ENCODE data around the gene MRPL58. TPM values are rescaled to one million over a fixed set of nuclear protein-coding genes. Genes with fewer than 3 reads are reported as not detected.
A peak's percentile ranks its signal among the peaks of the same experiment; 100 is the strongest.

The MRPL58 gene
- polyA plus RNA-seq, 1 experiment, result 53.7 TPM

GRCh38 chr17:75049057-75049456, 36.6 kb downstream of the MRPL58 start:
- TF ChIP-seq CTCF (IDR thresholded peaks at IDR 0.05; ENCODE audit: low read depth, low read length), result no peak
- Histone ChIP-seq H3K4me3 (ENCODE audit: low read depth, low read length) (no peak overlapping the region), H3K9me3 (ENCODE audit: control insufficient read depth, insufficient read depth, low read length) (no peaks in the 10 kb centered on the region; the same call in 1 of the 2 replicates), H3K27me3 (ENCODE audit: control insufficient read depth, insufficient read depth, low read length) (no peaks in the 10 kb centered on the region), H3K27ac (ENCODE audit: low read depth, low read length) (no peak overlapping the region)
- CTCF ChIA-PET, result interaction anchor here (0.6 to 2.2 kb wide), 8 partner anchors 11 to 153 kb away, joined by 3 to 15 read pairs (median 4); no protein-coding TSS in a partner anchor
- DNase-seq (ENCODE audit: low read depth, low spot score), result no peak
- POLR2A ChIA-PET, result interaction anchor here (0.6 to 0.8 kb wide), 2 partner anchors 24 to 47 kb away, joined by 3 to 5 read pairs; no protein-coding TSS in a partner anchor

GRCh38 chr17:75049706-75050105, 37.2 kb downstream of the MRPL58 start:
- H3K4me3 ChIP-seq (ENCODE audit: low read depth, low read length), result no peak overlapping the region
- H3K27ac ChIP-seq (ENCODE audit: low read depth, low read length), result no peak overlapping the region
- CTCF ChIA-PET, result interaction anchor here (1.4 to 2.2 kb wide), 4 partner anchors 10 to 88 kb away, joined by 3 to 15 read pairs (median 6); no protein-coding TSS in a partner anchor
- DNase-seq (ENCODE audit: low read depth, low spot score), result no peak
- no peak for TF ChIP-seq CTCF (IDR thresholded peaks at IDR 0.05; ENCODE audit: low read depth, low read length)
- no peaks in the 10 kb centered on the region for H3K27me3 ChIP-seq (ENCODE audit: control insufficient read depth, insufficient read depth, low read length)
- no peaks in the 10 kb centered on the region; the same call in 1 of the 2 replicates for H3K9me3 ChIP-seq (ENCODE audit: control insufficient read depth, insufficient read depth, low read length)
- POLR2A ChIA-PET, result no interaction called here

- no peak overlapping the region for H3K27ac ChIP-seq (ENCODE audit: low read depth, low read length)
- H3K4me3 ChIP-seq (ENCODE audit: low read depth, low read length), result no peak overlapping the region
- TF ChIP-seq CTCF (IDR thresholded peaks at IDR 0.05; ENCODE audit: low read depth, low read length), result no peak
- H3K27me3 ChIP-seq (ENCODE audit: control insufficient read depth, insufficient read depth, low read length), result no peaks in the 10 kb centered on the region
- POLR2A ChIA-PET, result no interaction called here
- no peak for DNase-seq (ENCODE audit: low read depth, low spot score)
- CTCF ChIA-PET, result interaction anchor here (0.6 to 0.7 kb wide), 2 partner anchors 90 to 94 kb away, joined by 3 read pairs; no protein-coding TSS in a partner anchor
- no peaks in the 10 kb centered on the region for H3K9me3 ChIP-seq (ENCODE audit: control insufficient read depth, insufficient read depth, low read length)
Measured at GRCh38 chr17:75051941-75052340, 39.5 kb downstream of the MRPL58 start.

GRCh38 chr17:75059369-75060345, 47.2 kb downstream of the MRPL58 start:
- H3K27ac ChIP-seq (ENCODE audit: low read depth, low read length), result no peak overlapping the region
- peak; percentile 54 for DNase-seq (ENCODE audit: low read depth, low spot score)
- H3K4me3 ChIP-seq (ENCODE audit: low read depth, low read length), result no peak overlapping the region
- ChIA-PET POLR2A (interaction anchor here (0.6 to 1.2 kb wide), 8 partner anchors 23 to 161 kb away, joined by 3 to 6 read pairs (median 4); partner anchors contain the start of genes NT5C and SLC16A5), CTCF (interaction anchor here (0.5 to 4.4 kb wide), 41 partner anchors 10 to 211 kb away, joined by 3 to 61 read pairs (median 5); partner anchors contain the start of genes ARMC7, CDR2L, MIF4GD and NT5C)
- H3K9me3 ChIP-seq (ENCODE audit: control insufficient read depth, insufficient read depth, low read length), result no peaks in the 10 kb centered on the region
- TF ChIP-seq CTCF (IDR thresholded peaks at IDR 0.05; ENCODE audit: low read depth, low read length), result peak; percentile 65
- no peaks in the 10 kb centered on the region for H3K27me3 ChIP-seq (ENCODE audit: control insufficient read depth, insufficient read depth, low read length)

Measured in AG04450 (cell line).